H9 (cell line): ENCODE measurements around the gene MBLAC2. TPM values are rescaled to one million over a fixed set of nuclear protein-coding genes. Genes with fewer than 3 reads are reported as not detected.

Source experiments
- DNase-seq: peaks from one replicate; pipeline ENCODE4 v3.0.0-alpha.2; 2017
- H2AFZ ChIP-seq: one replicate; pipeline ENCODE4 v1.6.1; 2013; ENCODE audit warnings: mild to moderate bottlenecking, low read length, control low read depth, moderate library complexity
- H2AK5ac ChIP-seq: 2 replicates; pipeline ENCODE4 v1.6.1; 2013; ENCODE audit warnings: low read length, control low read depth, mixed read lengths; ENCODE audit not compliant: insufficient read length
- H2BK120ac ChIP-seq: one replicate; pipeline ENCODE4 v1.6.1; 2013; ENCODE audit warnings: low read depth, mild to moderate bottlenecking, low read length, control low read depth, inconsistent platforms; ENCODE audit not compliant: poor library complexity, severe bottlenecking
- H2BK12ac ChIP-seq: 2 replicates; pipeline ENCODE4 v1.6.1; 2013; ENCODE audit warnings: low read length, control low read depth, mixed read lengths, low read depth; ENCODE audit not compliant: insufficient read length
- H2BK15ac ChIP-seq: 2 replicates; pipeline ENCODE4 v1.6.1; 2013; ENCODE audit warnings: low read depth, low read length, control low read depth
- H2BK20ac ChIP-seq: one replicate; pipeline ENCODE4 v1.6.1; 2013; ENCODE audit warnings: low read depth, mild to moderate bottlenecking, low read length, control low read depth, inconsistent platforms; ENCODE audit not compliant: poor library complexity, severe bottlenecking
- H2BK5ac ChIP-seq: 2 replicates; pipeline ENCODE4 v1.6.1; 2013; ENCODE audit warnings: low read length, control low read depth, mixed read lengths; ENCODE audit not compliant: insufficient read length
- H3K14ac ChIP-seq: 2 replicates; pipeline ENCODE4 v1.6.1; 2013; ENCODE audit warnings: low read length, control low read depth; ENCODE audit not compliant: insufficient read depth
- H3K18ac ChIP-seq: 2 replicates; pipeline ENCODE4 v1.6.1; 2013; ENCODE audit warnings: low read depth, mild to moderate bottlenecking, mixed read lengths, low read length, control low read depth; ENCODE audit not compliant: insufficient read length
- H3K23ac ChIP-seq: 2 replicates; pipeline ENCODE4 v1.6.1; 2013; ENCODE audit warnings: low read length, control low read depth, mixed read lengths, low read depth; ENCODE audit not compliant: insufficient read length
- H3K23me2 ChIP-seq: 2 replicates; pipeline ENCODE4 v1.6.1; 2013; ENCODE audit warnings: low read depth, mild to moderate bottlenecking, mixed read lengths, low read length, control low read depth; ENCODE audit not compliant: insufficient read length, poor library complexity, severe bottlenecking
- H3K27ac ChIP-seq: 2 replicates; pipeline ENCODE4 v1.5.1; 2013; ENCODE audit warnings: low read length, control low read depth, mixed read lengths, low read depth; ENCODE audit not compliant: insufficient read length
- H3K27me3 ChIP-seq: 2 replicates; pipeline ENCODE4 v1.6.1; 2013; ENCODE audit warnings: low read length, control low read depth, inconsistent platforms; ENCODE audit not compliant: insufficient read depth
- H3K4ac ChIP-seq: 2 replicates; pipeline ENCODE4 v1.6.1; 2013; ENCODE audit warnings: low read depth, mild to moderate bottlenecking, control low read depth, inconsistent platforms, low read length, moderate library complexity
- H3K4me1 ChIP-seq: 2 replicates; pipeline ENCODE4 v1.6.1; 2013; ENCODE audit warnings: low read length, control low read depth, inconsistent platforms; ENCODE audit not compliant: insufficient read depth
- H3K4me2 ChIP-seq: 2 replicates; pipeline ENCODE4 v1.6.1; 2013; ENCODE audit warnings: low read length, control low read depth, mixed read lengths; ENCODE audit not compliant: insufficient read length, insufficient read depth
- H3K56ac ChIP-seq: 2 replicates; pipeline ENCODE4 v1.6.1; 2013; ENCODE audit warnings: low read depth, mild to moderate bottlenecking, mixed read lengths, low read length, control low read depth; ENCODE audit not compliant: insufficient read length
- H3K79me1 ChIP-seq: 2 replicates; pipeline ENCODE4 v1.6.1; 2013; ENCODE audit warnings: low read depth, mild to moderate bottlenecking, moderate library complexity, low read length, control low read depth, inconsistent platforms; ENCODE audit not compliant: insufficient read depth, poor library complexity, severe bottlenecking
- H3K79me2 ChIP-seq: 2 replicates; pipeline ENCODE4 v1.6.1; 2013; ENCODE audit warnings: low read length, control low read depth, inconsistent platforms; ENCODE audit not compliant: insufficient read depth
- H3K9ac ChIP-seq: 2 replicates; pipeline ENCODE4 v1.6.1; 2013; ENCODE audit warnings: low read length, control low read depth, mixed read lengths; ENCODE audit not compliant: insufficient read length; ENCODE audit errors: extremely low read depth
- H3K9me3 ChIP-seq: one replicate; pipeline ENCODE4 v1.6.1; 2013; ENCODE audit warnings: low read depth, low read length, inconsistent platforms; ENCODE audit not compliant: control insufficient read depth
- H3T11ph ChIP-seq: one replicate; pipeline ENCODE4 v1.6.1; 2013; ENCODE audit warnings: mild to moderate bottlenecking, low read length, control low read depth, inconsistent platforms
- H4K20me1 ChIP-seq: one replicate; pipeline ENCODE4 v1.6.1; 2013; ENCODE audit not compliant: control insufficient read depth, insufficient read length, insufficient read depth
- H4K5ac ChIP-seq: 2 replicates; pipeline ENCODE4 v1.6.1; 2013; ENCODE audit warnings: low read depth, mild to moderate bottlenecking, mixed read lengths, low read length, control low read depth; ENCODE audit not compliant: insufficient read length
- H4K8ac ChIP-seq: replicated peaks from 2 replicates; pipeline ENCODE4 v1.6.1; 2013; ENCODE audit warnings: low read length, control low read depth, mixed read lengths, low read depth; ENCODE audit not compliant: insufficient read length
- H4K91ac ChIP-seq: 2 replicates; pipeline ENCODE4 v1.6.1; 2013; ENCODE audit warnings: low read depth, mild to moderate bottlenecking, moderate library complexity, mixed read lengths, low read length, control low read depth; ENCODE audit not compliant: insufficient read length
- H3K27ac Mint-ChIP-seq, 3 experiments: 2 replicates in 2 of 3; 3 replicates in 1 of 3; pipeline ENCODE4 v1.8.0; 2020 to 2021; ENCODE audit warnings: mixed read lengths in 3 of 3, mild to moderate bottlenecking in 1 of 3, moderate library complexity in 1 of 3
- H3K27me3 Mint-ChIP-seq: 2 replicates; pipeline ENCODE4 v1.8.0; 2021; ENCODE audit warnings: low read depth, mild to moderate bottlenecking, moderate library complexity, mixed read lengths
- H3K36me3 Mint-ChIP-seq, 3 experiments: 2 replicates in 2 of 3; 3 replicates in 1 of 3; pipeline ENCODE4 v1.8.0; 2020 to 2021; ENCODE audit warnings: low read depth in 3 of 3, mixed read lengths in 3 of 3; ENCODE audit not compliant: insufficient read depth in 1 of 3
- H3K4me1 Mint-ChIP-seq, 2 experiments: 2 replicates each; pipeline ENCODE4 v1.8.0; 2020; ENCODE audit warnings: mixed read lengths in 2 of 2
- H3K4me3 Mint-ChIP-seq, 2 experiments: 2 replicates in 1 of 2; 3 replicates in 1 of 2; pipeline ENCODE4 v1.8.0; 2020 to 2021; ENCODE audit warnings: mild to moderate bottlenecking in 2 of 2, mixed read lengths in 2 of 2, moderate library complexity in 1 of 2
- H3K9me3 Mint-ChIP-seq, 2 experiments: 2 replicates in 1 of 2; 3 replicates in 1 of 2; pipeline ENCODE4 v1.8.0; 2020; ENCODE audit warnings: mild to moderate bottlenecking in 2 of 2, mixed read lengths in 2 of 2, moderate library complexity in 1 of 2
- CTCF ChIP-seq: fragments of 200-600 bp; sonication (generic); conservative IDR thresholded peaks from 3 replicates; pipeline ENCODE4 v1.8.0; 2021; ENCODE audit warnings: antibody characterized with exemption, mild to moderate bottlenecking
- WGBS: extraction: QIAGEN DNeasy Blood & Tissue Kit; methylation state at CpG from one replicate; pipeline ENCODE4 v1.1.7; 2013; ENCODE audit warnings: missing lambda C conversion rate, low lambda C conversion rate, mixed read lengths; ENCODE audit not compliant: insufficient read length; ENCODE audit errors: extremely low coverage; 5-methylcytosine and 5-hydroxymethylcytosine counted together
- total RNA-seq: library from RNA; stranded (reverse); gene quantifications from 2 replicates; pipeline ENCODE4 v1.2.1, GENCODE V29; 2021

The MBLAC2 gene
- total RNA-seq, 1 experiment from 2014 or later = 4.9 TPM

- no peak overlapping the region for H3K4me2 ChIP-seq
- no peaks in the 10 kb centered on the region for H3K23me2 ChIP-seq
- H3K27me3 ChIP-seq = no peaks in the 10 kb centered on the region
- Mint-ChIP-seq H3K9me3 (no peaks in the 10 kb centered on the region; a peak in 1 of 5 replicates), H3K4me1 (peaks cover 8 to 9% of the 10 kb centered on the region in 2 experiments), H3K4me3 (no peak overlapping the region), H3K27me3 (no peaks in the 10 kb centered on the region), H3K27ac (no peak overlapping the region), H3K36me3 (no peaks in the 10 kb centered on the region; a peak in 1 of 7 replicates)
- TF ChIP-seq CTCF = no peak
- H2AFZ ChIP-seq = no peak overlapping the region
- WGBS = no CpG with 5 or more reads among the region's 4 CpGs
- no peak overlapping the region for H4K91ac ChIP-seq
- no peak overlapping the region for H2BK15ac ChIP-seq
- H4K8ac ChIP-seq = no peak overlapping the region
- no peak overlapping the region for H2BK12ac ChIP-seq
- H2BK20ac ChIP-seq = no peak overlapping the region
- H3K9me3 ChIP-seq = no peaks in the 10 kb centered on the region
- no peak overlapping the region for H3T11ph ChIP-seq
- H3K4me1 ChIP-seq = peaks cover 4% of the 10 kb centered on the region; the same call in 1 of the 2 replicates
- H3K9ac ChIP-seq = no peak overlapping the region
- no peaks in the 10 kb centered on the region for H3K79me2 ChIP-seq
- H4K5ac ChIP-seq = no peak overlapping the region
- no peak for DNase-seq
- no peaks in the 10 kb centered on the region for H3K79me1 ChIP-seq
- no peak overlapping the region for H3K27ac ChIP-seq
- H2BK120ac ChIP-seq = no peak overlapping the region
- no peak overlapping the region for H3K23ac ChIP-seq
- no peak overlapping the region for H3K14ac ChIP-seq
- no peak overlapping the region for H3K18ac ChIP-seq
- H3K56ac ChIP-seq = no peak overlapping the region
- no peaks in the 10 kb centered on the region for H4K20me1 ChIP-seq
- no peak overlapping the region for H2BK5ac ChIP-seq
- H2AK5ac ChIP-seq = no peak overlapping the region
- no peak overlapping the region for H3K4ac ChIP-seq
These were observed 13.3 kb downstream of the MBLAC2 start for GRCh38 chr5:90461288-90461687.
